Renal cortical epithelial cell (primary cell): ENCODE data around the gene FKBP4. TPM values are rescaled to one million over a fixed set of nuclear protein-coding genes. Genes with fewer than 3 reads are reported as not detected.

Experiments used
- DNase-seq: peaks from one replicate; pipeline ENCODE4 v3.0.0-alpha.2; 2011; ENCODE audit warnings: low read depth
- total RNA-seq: library from RNA; depleted of rRNA; stranded (reverse); fragments of >200 nt; gene quantifications from 2 replicates; pipeline ENCODE4 v1.2.3, GENCODE V29; 2014

The FKBP4 gene
- total RNA-seq, 1 donor from 2014 or later: 87.5 TPM

GRCh38 chr12:2779281-2779680, 15.5 kb upstream of the FKBP4 start:
- no peak for DNase-seq

GRCh38 chr12:2783936-2784600, 10.7 kb upstream of the FKBP4 start:
- DNase-seq: peak; percentile 19

- no peak for DNase-seq
Measured at GRCh38 chr12:2785017-2785416, 9.8 kb upstream of the FKBP4 start.

- DNase-seq: no peak
Measured at GRCh38 chr12:2791089-2791488, 3.7 kb upstream of the FKBP4 start.

GRCh38 chr12:2792671-2793500, 1.9 kb upstream of the FKBP4 start:
- DNase-seq: no peak

GRCh38 chr12:2793561-2793960, 1.2 kb upstream of the FKBP4 start:
- no peak for DNase-seq

GRCh38 chr12:2794191-2794735, 507 bp upstream of the FKBP4 start:
- DNase-seq: no peak

- no peak for DNase-seq
Measured at GRCh38 chr12:2795291-2796186, 769 bp downstream of the FKBP4 start.

GRCh38 chr12:2796187-2796666, 1.5 kb downstream of the FKBP4 start:
- DNase-seq: peak; percentile 26

- no peak for DNase-seq
Measured at GRCh38 chr12:2797721-2798418, 3.1 kb downstream of the FKBP4 start.

GRCh38 chr12:2800046-2800570, 5.3 kb downstream of the FKBP4 start:
- DNase-seq: no peak

GRCh38 chr12:2801044-2801783, 6.4 kb downstream of the FKBP4 start:
- DNase-seq: no peak

GRCh38 chr12:2803635-2804392, 9.0 kb downstream of the FKBP4 start:
- no peak for DNase-seq

GRCh38 chr12:2804393-2805142, 9.8 kb downstream of the FKBP4 start:
- peak; percentile 84 for DNase-seq

GRCh38 chr12:2805143-2805520, 10.4 kb downstream of the FKBP4 start:
- DNase-seq: no peak

- DNase-seq: no peak
Measured at GRCh38 chr12:2806700-2807099, 11.9 kb downstream of the FKBP4 start.

- DNase-seq: no peak
Measured at GRCh38 chr12:2811801-2812200, 17.0 kb downstream of the FKBP4 start.

- peak; percentile 97 for DNase-seq
Measured at GRCh38 chr12:2812290-2813213, 17.8 kb downstream of the FKBP4 start, which contains the start of gene ITFG2. ITFG2 (plus strand) TSS chr12:2812668; CDS start chr12:2812761, 93 bp downstream.
